Measurements from ENCODE around the gene ADCY9. TPM values are rescaled to one million over a fixed set of nuclear protein-coding genes. Genes with fewer than 3 reads are reported as not detected.

The ADCY9 gene
- total RNA-seq, 1 donor from 2014 or later, result 6.9 TPM

DNA sequence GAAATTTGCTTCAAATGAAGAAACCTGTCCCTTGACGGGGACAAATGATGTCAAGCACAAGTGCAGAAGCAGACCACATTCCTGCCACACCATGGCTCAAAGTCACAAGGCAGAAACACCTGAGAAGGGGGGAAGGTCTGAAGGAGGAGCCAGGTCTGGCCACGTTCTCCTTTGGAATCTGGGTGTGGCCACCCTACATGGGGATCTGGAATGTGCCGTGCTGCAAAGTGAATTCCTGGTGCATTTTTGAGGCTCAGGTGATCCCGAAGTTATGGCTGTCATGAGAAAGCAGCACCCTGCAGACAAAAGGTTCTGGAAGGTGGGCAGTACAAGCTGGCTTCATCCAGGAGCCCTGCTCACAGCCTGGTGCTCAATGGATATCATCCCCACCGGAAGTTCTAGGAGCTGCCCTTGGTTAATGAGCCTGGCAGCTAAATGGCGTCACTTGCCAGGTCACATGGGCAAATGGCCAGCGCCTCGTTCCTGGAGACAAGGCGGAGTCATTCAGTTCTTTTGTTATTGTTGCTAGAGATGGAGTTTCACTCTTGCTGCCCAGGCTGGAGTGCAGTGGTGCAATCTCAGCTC lies 20.1 kb upstream of the ADCY9 start:
- Mint-ChIP-seq H3K9me3 (ENCODE audit: low read depth) (no peaks in the 10 kb centered on the region), H3K27me3 (peaks cover 16% of the 10 kb centered on the region), H3K4me1 (ENCODE audit: low read depth) (peaks cover 5% of the 10 kb centered on the region), H3K27ac (peak overlapping the region; percentile 93), H3K36me3 (ENCODE audit: insufficient read depth) (no peaks in the 10 kb centered on the region), H3K4me3 (ENCODE audit: low read depth) (no peak overlapping the region)
- peak; percentile 22 for TF ChIP-seq CTCF (IDR thresholded peaks at IDR 0.05; ENCODE audit: unreplicated experiment)
- DNase-seq (ENCODE audit: low spot score, unreplicated experiment), result peak; percentile 14

DNA sequence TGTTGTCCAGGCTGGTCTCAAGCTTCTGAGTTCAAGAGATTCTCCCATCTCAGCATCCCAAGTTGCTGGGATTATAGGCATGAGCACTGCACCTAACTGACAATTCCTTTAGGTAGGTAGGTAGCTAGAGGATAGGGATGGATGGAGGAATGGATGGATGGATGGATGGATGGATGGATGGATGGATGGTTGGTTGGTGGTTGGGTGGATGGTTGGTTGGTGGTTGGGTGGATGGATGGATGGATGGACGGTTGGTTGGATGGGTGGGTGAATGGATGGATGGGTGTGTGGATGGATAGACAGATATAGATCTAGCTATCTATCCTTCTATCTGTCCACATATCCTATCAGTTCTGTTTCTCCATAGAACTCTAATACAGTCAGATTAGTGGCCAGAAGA lies 19.3 kb upstream of the ADCY9 start:
- no peak for TF ChIP-seq CTCF (IDR thresholded peaks at IDR 0.05; ENCODE audit: unreplicated experiment)
- Mint-ChIP-seq H3K4me3 (ENCODE audit: low read depth) (no peak overlapping the region), H3K4me1 (ENCODE audit: low read depth) (peaks cover 5% of the 10 kb centered on the region), H3K27ac (peak overlapping the region; percentile 93), H3K27me3 (peaks cover 19% of the 10 kb centered on the region), H3K9me3 (ENCODE audit: low read depth) (no peaks in the 10 kb centered on the region), H3K36me3 (ENCODE audit: insufficient read depth) (no peaks in the 10 kb centered on the region)
- DNase-seq (ENCODE audit: low spot score, unreplicated experiment), result no peak

DNA sequence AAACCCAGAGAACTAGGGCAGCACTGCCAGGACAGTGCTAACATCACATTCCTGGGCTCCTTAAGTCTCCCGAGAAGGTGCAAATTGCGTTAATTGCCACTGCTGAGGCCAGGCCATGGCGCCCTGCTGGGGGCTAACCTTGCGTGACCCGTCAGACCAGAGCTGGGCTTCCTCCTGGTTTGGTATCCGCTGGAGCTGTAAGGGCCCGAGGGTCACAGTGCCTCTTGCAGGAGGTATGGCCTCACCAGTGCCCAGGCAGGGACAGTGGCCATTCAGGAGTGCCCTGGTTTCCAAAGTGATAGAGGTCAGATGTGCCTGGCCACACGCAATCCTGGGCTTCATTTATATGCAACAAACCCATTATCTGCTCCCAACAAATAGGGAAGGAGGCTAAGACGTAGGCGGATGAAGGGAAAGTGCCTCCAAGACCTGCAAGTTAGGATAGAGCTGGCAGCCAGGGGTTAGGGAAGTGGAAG lies 17.7 kb upstream of the ADCY9 start:
- Mint-ChIP-seq H3K27ac (no peak overlapping the region), H3K27me3 (peaks cover 26% of the 10 kb centered on the region), H3K36me3 (ENCODE audit: insufficient read depth) (no peaks in the 10 kb centered on the region), H3K9me3 (ENCODE audit: low read depth) (no peaks in the 10 kb centered on the region), H3K4me1 (ENCODE audit: low read depth) (peaks cover 5% of the 10 kb centered on the region), H3K4me3 (ENCODE audit: low read depth) (no peak overlapping the region)
- no peak for TF ChIP-seq CTCF (IDR thresholded peaks at IDR 0.05; ENCODE audit: unreplicated experiment)
- no peak for DNase-seq (ENCODE audit: low spot score, unreplicated experiment)

GRCh38 chr16:4131621-4132020 lies 15.4 kb upstream of the ADCY9 start:
- Mint-ChIP-seq H3K36me3 (ENCODE audit: insufficient read depth) (no peaks in the 10 kb centered on the region), H3K4me1 (ENCODE audit: low read depth) (peaks cover 5% of the 10 kb centered on the region), H3K27me3 (peaks cover 26% of the 10 kb centered on the region), H3K9me3 (ENCODE audit: low read depth) (no peaks in the 10 kb centered on the region), H3K4me3 (ENCODE audit: low read depth) (no peak overlapping the region), H3K27ac (no peak overlapping the region)
- TF ChIP-seq CTCF (IDR thresholded peaks at IDR 0.05; ENCODE audit: unreplicated experiment), result no peak
- no peak for DNase-seq (ENCODE audit: low spot score, unreplicated experiment)

GRCh38 chr16:4124535-4125294 lies 8.5 kb upstream of the ADCY9 start:
- peaks cover 24% of the 10 kb centered on the region for H3K27me3 Mint-ChIP-seq

More at GRCh38 chr16:4124535-4125294, 8.5 kb upstream of the ADCY9 start:
- DNase-seq (ENCODE audit: low spot score, unreplicated experiment), result no peak
- Mint-ChIP-seq H3K4me3 (ENCODE audit: low read depth) (no peak overlapping the region), H3K4me1 (ENCODE audit: low read depth) (peaks cover 2% of the 10 kb centered on the region), H3K27ac (no peak overlapping the region), H3K36me3 (ENCODE audit: insufficient read depth) (no peaks in the 10 kb centered on the region), H3K9me3 (ENCODE audit: low read depth) (no peaks in the 10 kb centered on the region)
- no peak for TF ChIP-seq CTCF (IDR thresholded peaks at IDR 0.05; ENCODE audit: unreplicated experiment)
